GM18499 (cell line): Measurements from ENCODE around the gene ITPK1.

Experiments
- ATAC-seq: cut with Tn5 transposase; IDR thresholded peaks from one replicate; pipeline ENCODE4 v1.9.1; 2021; ENCODE audit warnings: moderate number of reproducible peaks; ENCODE audit not compliant: insufficient read depth, unreplicated experiment

ITPK1 gene

GRCh38 chr14:93048843-93049242 is 66.9 kb downstream of the ITPK1 start:
- ATAC-seq = no peak

GRCh38 chr14:93047661-93048060 is 68.1 kb downstream of the ITPK1 start:
- ATAC-seq = no peak

GRCh38 chr14:93047157-93047556 is 68.6 kb downstream of the ITPK1 start:
- ATAC-seq = no peak

GRCh38 chr14:93046705-93047050 is 69.0 kb downstream of the ITPK1 start:
- ATAC-seq = no peak

GRCh38 chr14:93045965-93046704 is 69.6 kb downstream of the ITPK1 start:
- no peak for ATAC-seq

GRCh38 chr14:93045211-93045674 is 70.5 kb downstream of the ITPK1 start:
- ATAC-seq = no peak

GRCh38 chr14:93044556-93044955 is 71.2 kb downstream of the ITPK1 start:
- ATAC-seq = no peak

- no peak for ATAC-seq
Measured at GRCh38 chr14:93044121-93044520, 71.6 kb downstream of the ITPK1 start.

GRCh38 chr14:93042968-93043940 is 72.5 kb downstream of the ITPK1 start:
- no peak for ATAC-seq

GRCh38 chr14:93041830-93042229 is 73.9 kb downstream of the ITPK1 start:
- no peak for ATAC-seq

GRCh38 chr14:93040982-93041381 is 74.7 kb downstream of the ITPK1 start:
- ATAC-seq = no peak

GRCh38 chr14:93040443-93040842 is 75.3 kb downstream of the ITPK1 start:
- ATAC-seq = no peak

- no peak for ATAC-seq
Measured at GRCh38 chr14:93039649-93040315, 75.9 kb downstream of the ITPK1 start.

- ATAC-seq = no peak
Measured at GRCh38 chr14:93037351-93037750, 78.4 kb downstream of the ITPK1 start.

GRCh38 chr14:93036652-93037345 is 78.9 kb downstream of the ITPK1 start:
- ATAC-seq = no peak

- no peak for ATAC-seq
Measured at GRCh38 chr14:93035917-93036651, 79.6 kb downstream of the ITPK1 start.

GRCh38 chr14:93035585-93035916 is 80.2 kb downstream of the ITPK1 start:
- ATAC-seq = no peak

- no peak for ATAC-seq
Measured at GRCh38 chr14:93034671-93034994, 81.1 kb downstream of the ITPK1 start.

GRCh38 chr14:93033983-93034670 is 81.6 kb downstream of the ITPK1 start:
- ATAC-seq = no peak
